Measurements from ENCODE around the gene WDR70. TPM values are rescaled to one million over a fixed set of nuclear protein-coding genes. Genes with fewer than 3 reads are reported as not detected.

WDR70 gene
- 33.6 and 35.8 TPM in 2 replicates for total RNA-seq

GRCh38 chr5:37379100-37379628 lies at the start of gene WDR70:
TSS of gene WDR70 (plus strand) at chr5:37379318. CDS start at chr5:37379368, 50 bp downstream.

GRCh38 chr5:37370864-37371726 lies 8.0 kb upstream of the WDR70 start, which contains the start of gene NUP155:
TSS of gene NUP155 (minus strand) at chr5:37371106. CDS start at chr5:37370977, 129 bp downstream.

Other genes starting within 250 kb of the WDR70 start
- 16.8 and 19.7 TPM in 2 replicates for gene CPLANE1, start 129.9 kb upstream of the WDR70 start, total RNA-seq
- gene NUP155, start 8.2 kb upstream of the WDR70 start, total RNA-seq: 25.8 and 30.9 TPM in 2 replicates

Data from aortic smooth muscle cell (primary cell).